Lower lobe of right lung (tissue), 2 donors: ENCODE data around the gene CACNG6. TPM values are rescaled to one million over a fixed set of nuclear protein-coding genes. Genes with fewer than 3 reads are reported as not detected.
"Not testable (repeated sequence)": the region's sequence is repeated elsewhere in the genome, so short reads cannot be mapped to it uniquely, and the experiment has no call there.

Source experiments
- ATAC-seq, 2 donors: fragments of 200-7000 bp; cut with Tn5 transposase; one replicate each; pipeline ENCODE4 v1.9.1; 2020 to 2022; ENCODE audit warnings: mild to moderate bottlenecking in 2 of 2, moderate library complexity in 2 of 2
- DNase-seq: peaks from one replicate; pipeline ENCODE4 v3.0.0-alpha.2; 2020
- H3K27ac ChIP-seq: fragments of 200-600 bp; one replicate; pipeline ENCODE4 v1.8.0; 2022
- H3K27me3 ChIP-seq: fragments of 200-600 bp; one replicate; pipeline ENCODE4 v1.8.0; 2022; ENCODE audit warnings: low read depth
- H3K36me3 ChIP-seq: fragments of 200-600 bp; one replicate; pipeline ENCODE4 v1.8.0; 2022; ENCODE audit warnings: mild to moderate bottlenecking
- H3K4me1 ChIP-seq: fragments of 200-600 bp; one replicate; pipeline ENCODE4 v1.8.0; 2022
- H3K4me3 ChIP-seq: fragments of 200-600 bp; one replicate; pipeline ENCODE4 v1.8.0; 2022; ENCODE audit warnings: mild to moderate bottlenecking
- H3K9me3 ChIP-seq: fragments of 200-600 bp; one replicate; pipeline ENCODE4 v1.8.0; 2022
- intact Hi-C: fragments of 100-400 bp; cut with DNase I; formaldehyde crosslinking; loops from one replicate; pipeline ENCODE4 v1.11.0; 2022
- total RNA-seq: library from RNA; stranded (reverse); fragmentation: NEBNext Ultra II Directional; extraction: Animal tissue kit (Norgen Biotek cat#: 25700); gene quantifications from one replicate; pipeline ENCODE4 v1.2.1, GENCODE V29; 2021
- TF ChIP-seq, protein P1 (sequence below): fragments of 200-600 bp; IDR thresholded peaks from one replicate; pipeline ENCODE4 v1.8.0; 2022; ENCODE audit warnings: antibody characterized with exemption, mild to moderate bottlenecking
- donor health status: DM: no; HTN: yes; CAD: no; lungs with severe emphysema.

CACNG6 gene
- total RNA-seq, 1 donor from 2014 or later, result 2.2 TPM

DNA sequence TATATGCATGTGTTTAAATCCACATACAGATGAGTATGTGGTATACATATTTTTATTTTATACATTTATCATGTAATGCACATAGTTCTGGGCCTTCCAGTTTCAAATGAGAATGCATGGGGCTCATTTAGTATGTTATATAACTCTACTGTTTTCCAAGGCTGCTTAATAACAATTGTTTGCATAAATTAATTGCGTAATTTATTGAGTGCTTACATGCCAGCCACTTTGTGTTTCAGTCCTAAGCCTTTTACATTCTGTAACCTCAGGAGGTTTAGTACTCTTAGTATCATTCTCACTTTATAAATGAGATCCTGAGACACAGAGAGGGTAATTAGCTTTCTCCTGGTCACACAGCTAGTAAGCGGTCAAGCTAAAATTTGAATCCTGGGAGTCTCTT is 45.4 kb upstream of the CACNG6 start:
- H3K27ac ChIP-seq, result no peak overlapping the region
- H3K4me1 ChIP-seq, result no peaks in the 10 kb centered on the region
- H3K9me3 ChIP-seq, result no peaks in the 10 kb centered on the region
- DNase-seq (no peak), ATAC-seq (no peak)
- TF ChIP-seq, protein P1, sequence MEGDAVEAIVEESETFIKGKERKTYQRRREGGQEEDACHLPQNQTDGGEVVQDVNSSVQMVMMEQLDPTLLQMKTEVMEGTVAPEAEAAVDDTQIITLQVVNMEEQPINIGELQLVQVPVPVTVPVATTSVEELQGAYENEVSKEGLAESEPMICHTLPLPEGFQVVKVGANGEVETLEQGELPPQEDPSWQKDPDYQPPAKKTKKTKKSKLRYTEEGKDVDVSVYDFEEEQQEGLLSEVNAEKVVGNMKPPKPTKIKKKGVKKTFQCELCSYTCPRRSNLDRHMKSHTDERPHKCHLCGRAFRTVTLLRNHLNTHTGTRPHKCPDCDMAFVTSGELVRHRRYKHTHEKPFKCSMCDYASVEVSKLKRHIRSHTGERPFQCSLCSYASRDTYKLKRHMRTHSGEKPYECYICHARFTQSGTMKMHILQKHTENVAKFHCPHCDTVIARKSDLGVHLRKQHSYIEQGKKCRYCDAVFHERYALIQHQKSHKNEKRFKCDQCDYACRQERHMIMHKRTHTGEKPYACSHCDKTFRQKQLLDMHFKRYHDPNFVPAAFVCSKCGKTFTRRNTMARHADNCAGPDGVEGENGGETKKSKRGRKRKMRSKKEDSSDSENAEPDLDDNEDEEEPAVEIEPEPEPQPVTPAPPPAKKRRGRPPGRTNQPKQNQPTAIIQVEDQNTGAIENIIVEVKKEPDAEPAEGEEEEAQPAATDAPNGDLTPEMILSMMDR, result no peak
- intact Hi-C loops, result no loop called here
- no peak overlapping the region for H3K4me3 ChIP-seq
- H3K27me3 ChIP-seq, result peaks cover 45% of the 10 kb centered on the region
- no peaks in the 10 kb centered on the region for H3K36me3 ChIP-seq

DNA sequence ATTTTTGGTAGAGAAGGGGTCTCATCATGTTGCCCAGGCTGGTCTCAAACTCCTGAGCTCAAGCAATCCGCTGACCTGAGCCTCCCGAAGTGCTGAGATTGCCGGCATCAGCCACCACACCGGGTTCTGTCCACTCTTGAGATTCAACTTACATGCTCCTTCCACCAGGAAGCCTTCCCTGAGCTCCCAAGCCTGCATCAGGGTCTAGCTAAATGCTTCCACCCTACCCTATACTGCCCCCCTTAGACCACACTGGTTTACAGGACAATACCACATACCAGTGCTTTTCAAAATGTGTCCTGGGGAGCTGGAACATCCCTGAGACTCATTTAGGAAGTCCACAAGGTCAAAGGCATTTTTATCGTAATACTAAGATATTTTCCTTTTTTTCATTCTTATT is 43.8 kb upstream of the CACNG6 start:
- Histone ChIP-seq H3K4me3 (no peak overlapping the region), H3K9me3 (no peaks in the 10 kb centered on the region)

DNA sequence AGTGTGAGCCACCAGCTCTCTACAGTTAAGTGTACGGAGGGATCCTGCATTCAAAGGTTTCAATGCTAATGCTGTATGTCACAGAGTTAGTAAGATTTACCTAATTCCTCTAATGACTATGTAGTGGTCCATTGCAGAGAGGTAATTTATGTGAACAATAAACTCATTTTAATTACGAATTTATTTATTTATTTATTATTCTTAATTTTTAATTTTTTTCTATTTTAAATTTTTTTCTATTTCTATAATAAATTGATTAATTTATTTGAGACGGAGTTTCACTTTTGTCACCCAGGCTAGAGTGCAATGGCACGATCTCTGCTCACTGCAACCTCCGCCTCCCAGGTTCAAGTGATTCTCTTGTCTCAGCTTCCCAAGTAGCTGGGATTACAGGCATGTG is 42.8 kb upstream of the CACNG6 start:
- H3K27me3 ChIP-seq, result peaks cover 42% of the 10 kb centered on the region
- H3K9me3 ChIP-seq, H3K4me3 ChIP-seq, H3K36me3 ChIP-seq, ATAC-seq, DNase-seq, H3K4me1 ChIP-seq, H3K27ac ChIP-seq, intact Hi-C loops: not testable (repeated sequence)

More for the DNA sequence above, 43.8 kb upstream of the CACNG6 start:
- H3K27me3 ChIP-seq, result peaks cover 43% of the 10 kb centered on the region
- DNase-seq (no peak), ATAC-seq (no peak)
- no peaks in the 10 kb centered on the region for H3K36me3 ChIP-seq
- no peaks in the 10 kb centered on the region for H3K4me1 ChIP-seq
- TF ChIP-seq, protein P1, result no peak
- H3K27ac ChIP-seq, result no peak overlapping the region
- intact Hi-C loops, result no loop called here

DNA sequence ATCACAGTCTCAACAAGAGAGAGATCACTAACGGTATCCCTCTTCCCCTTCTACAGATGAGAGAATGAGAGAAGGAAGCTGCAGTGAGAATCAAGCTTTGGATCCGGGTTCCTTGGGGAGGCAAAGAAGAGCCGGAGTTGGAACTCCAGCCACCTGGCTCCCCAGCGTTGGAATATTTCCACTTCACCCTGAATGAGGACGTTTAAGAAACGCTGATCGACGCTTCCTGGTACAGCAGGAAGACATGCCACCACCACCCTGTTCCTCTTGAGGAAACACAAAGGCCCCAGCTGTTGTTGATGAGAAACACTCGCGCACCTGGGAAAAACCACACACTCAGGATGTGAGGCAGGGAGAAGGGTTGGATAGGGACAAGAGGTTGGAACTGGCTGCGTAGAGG is 40.0 kb upstream of the CACNG6 start:
- TF ChIP-seq, protein P1, result no peak
- H3K4me3 ChIP-seq, result no peak overlapping the region
- no peaks in the 10 kb centered on the region for H3K36me3 ChIP-seq
- H3K9me3 ChIP-seq, result no peaks in the 10 kb centered on the region
- H3K27ac ChIP-seq, result no peak overlapping the region
- ATAC-seq, result no peak
- no peaks in the 10 kb centered on the region for H3K4me1 ChIP-seq
- H3K27me3 ChIP-seq, result peaks cover 36% of the 10 kb centered on the region
- no peak for DNase-seq
- intact Hi-C loops, result no loop called here

DNA sequence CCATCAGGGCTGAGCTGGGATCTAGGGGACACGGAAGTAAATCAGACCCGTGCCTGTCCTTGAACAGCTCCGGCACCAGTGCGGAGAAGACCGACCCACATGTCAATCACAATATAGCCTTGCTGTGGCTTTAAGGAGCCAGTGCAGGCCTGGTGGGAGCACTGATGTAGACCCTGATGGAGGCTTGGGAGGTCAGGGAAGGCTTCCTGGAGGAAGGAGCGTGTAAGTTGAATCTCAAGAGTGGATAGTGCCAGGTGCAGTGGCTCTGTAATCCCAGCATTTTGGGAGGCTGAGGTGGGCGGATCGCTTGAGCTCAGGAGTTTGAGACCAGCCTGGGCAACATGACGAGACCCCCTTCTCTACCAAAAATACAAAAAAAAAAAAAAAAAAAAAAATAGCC is 39.5 kb upstream of the CACNG6 start:
- H3K36me3 ChIP-seq, result no peaks in the 10 kb centered on the region
- H3K4me3 ChIP-seq, result no peak overlapping the region
- no peak for ATAC-seq
- no peaks in the 10 kb centered on the region for H3K9me3 ChIP-seq
- DNase-seq, result no peak
- intact Hi-C loops, result no loop called here
- H3K4me1 ChIP-seq, result no peaks in the 10 kb centered on the region
- peaks cover 36% of the 10 kb centered on the region for H3K27me3 ChIP-seq
- TF ChIP-seq, protein P1, result no peak
- H3K27ac ChIP-seq, result no peak overlapping the region

DNA sequence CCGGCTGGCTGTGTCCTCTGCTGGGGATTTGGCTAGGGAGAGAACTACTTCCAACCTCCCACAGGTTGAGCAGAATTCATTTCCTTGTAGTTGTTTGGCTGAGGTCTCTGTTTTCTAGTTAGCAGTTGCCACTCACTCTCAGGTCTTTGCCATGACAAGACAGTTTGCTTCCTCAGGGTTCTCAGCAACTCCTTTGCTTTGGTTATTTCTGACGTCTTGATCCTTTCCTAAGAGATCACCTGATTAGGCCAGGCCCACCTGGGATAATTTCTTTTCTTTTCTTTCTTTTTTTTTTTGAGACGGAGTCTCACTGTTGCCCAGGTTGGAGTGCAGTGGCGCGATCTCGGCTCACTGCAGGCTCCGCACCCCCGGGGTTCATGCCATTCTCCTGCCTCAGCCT is 38.1 kb upstream of the CACNG6 start:
- Histone ChIP-seq H3K27me3 (peaks cover 48% of the 10 kb centered on the region), H3K27ac (no peak overlapping the region), H3K4me1 (no peaks in the 10 kb centered on the region), H3K4me3 (no peak overlapping the region), H3K9me3 (no peaks in the 10 kb centered on the region), H3K36me3 (no peaks in the 10 kb centered on the region)
- ATAC-seq (no peak), DNase-seq (no peak)
- intact Hi-C loops, result no loop called here
- TF ChIP-seq, protein P1, result no peak
